ENCODE results near the gene ZRANB3.

Gene ZRANB3

GRCh38 chr2:135337071-135337470, 193.9 kb downstream of the ZRANB3 start:
- no peak overlapping the region for H3K9ac ChIP-seq (ENCODE audit: low read length in 2 of 2)
- H3K4me3 ChIP-seq (ENCODE audit: low read length in 2 of 2), result no peak overlapping the region
- H3K27me3 ChIP-seq (ENCODE audit: control insufficient read depth in 1 of 2, insufficient read depth in 2 of 2, low read length in 2 of 2), result no peaks in the 10 kb centered on the region
- no peak overlapping the region for H3K27ac ChIP-seq (ENCODE audit: low read length)
- no peaks in the 10 kb centered on the region for H3K36me3 ChIP-seq (ENCODE audit: control insufficient read depth in 2 of 2, insufficient read depth in 2 of 2, low read length in 2 of 2)
- no peaks in the 10 kb centered on the region for H3K4me1 ChIP-seq (ENCODE audit: control insufficient read depth, insufficient read depth, low read length)
- peaks cover 0 to 3% of the 10 kb centered on the region in 2 donors for H3K9me3 ChIP-seq (ENCODE audit: control insufficient read depth in 2 of 2, low read length in 2 of 2)

- Histone ChIP-seq H3K9ac (ENCODE audit: low read length in 2 of 2) (no peak overlapping the region), H3K4me1 (ENCODE audit: control insufficient read depth, insufficient read depth, low read length) (no peaks in the 10 kb centered on the region), H3K4me3 (ENCODE audit: low read length in 2 of 2) (no peak overlapping the region), H3K36me3 (ENCODE audit: control insufficient read depth in 2 of 2, insufficient read depth in 2 of 2, low read length in 2 of 2) (no peaks in the 10 kb centered on the region), H3K27ac (ENCODE audit: low read length) (no peak overlapping the region), H3K9me3 (ENCODE audit: control insufficient read depth in 2 of 2, low read length in 2 of 2) (peaks cover 0 to 3% of the 10 kb centered on the region in 2 donors), H3K27me3 (ENCODE audit: control insufficient read depth in 1 of 2, insufficient read depth in 2 of 2, low read length in 2 of 2) (no peaks in the 10 kb centered on the region)
Observed at GRCh38 chr2:135335256-135335655, 195.8 kb downstream of the ZRANB3 start.

GRCh38 chr2:135327146-135327545, 203.9 kb downstream of the ZRANB3 start:
- H3K9me3 ChIP-seq (ENCODE audit: control insufficient read depth in 2 of 2, low read length in 2 of 2), result peaks cover 0 to 3% of the 10 kb centered on the region in 2 donors
- no peaks in the 10 kb centered on the region for H3K4me1 ChIP-seq (ENCODE audit: control insufficient read depth, insufficient read depth, low read length)
- no peak overlapping the region for H3K9ac ChIP-seq (ENCODE audit: low read length in 2 of 2)
- H3K36me3 ChIP-seq (ENCODE audit: control insufficient read depth in 2 of 2, insufficient read depth in 2 of 2, low read length in 2 of 2), result no peaks in the 10 kb centered on the region
- H3K27me3 ChIP-seq (ENCODE audit: control insufficient read depth in 1 of 2, insufficient read depth in 2 of 2, low read length in 2 of 2), result no peaks in the 10 kb centered on the region
- no peak overlapping the region for H3K27ac ChIP-seq (ENCODE audit: low read length)
- no peak overlapping the region for H3K4me3 ChIP-seq (ENCODE audit: low read length in 2 of 2)

GRCh38 chr2:135320465-135321355, 210.3 kb downstream of the ZRANB3 start:
- H3K36me3 ChIP-seq (ENCODE audit: control insufficient read depth in 2 of 2, insufficient read depth in 2 of 2, low read length in 2 of 2), result no peaks in the 10 kb centered on the region
- no peak overlapping the region for H3K9ac ChIP-seq (ENCODE audit: low read length in 2 of 2)
- H3K9me3 ChIP-seq (ENCODE audit: control insufficient read depth in 2 of 2, low read length in 2 of 2), result no peaks in the 10 kb centered on the region
- H3K27me3 ChIP-seq (ENCODE audit: control insufficient read depth in 1 of 2, insufficient read depth in 2 of 2, low read length in 2 of 2), result no peaks in the 10 kb centered on the region
- no peak overlapping the region for H3K4me3 ChIP-seq (ENCODE audit: low read length in 2 of 2)
- H3K4me1 ChIP-seq (ENCODE audit: control insufficient read depth, insufficient read depth, low read length), result no peaks in the 10 kb centered on the region
- H3K27ac ChIP-seq (ENCODE audit: low read length), result no peak overlapping the region

GRCh38 chr2:135318808-135319207, 212.2 kb downstream of the ZRANB3 start:
- Histone ChIP-seq H3K36me3 (ENCODE audit: control insufficient read depth in 2 of 2, insufficient read depth in 2 of 2, low read length in 2 of 2) (no peaks in the 10 kb centered on the region), H3K4me1 (ENCODE audit: control insufficient read depth, insufficient read depth, low read length) (no peaks in the 10 kb centered on the region), H3K27me3 (ENCODE audit: control insufficient read depth in 1 of 2, insufficient read depth in 2 of 2, low read length in 2 of 2) (no peaks in the 10 kb centered on the region)

GRCh38 chr2:135317375-135317774, 213.6 kb downstream of the ZRANB3 start:
- Histone ChIP-seq H3K36me3 (ENCODE audit: control insufficient read depth in 2 of 2, insufficient read depth in 2 of 2, low read length in 2 of 2) (no peaks in the 10 kb centered on the region), H3K9me3 (ENCODE audit: control insufficient read depth in 2 of 2, low read length in 2 of 2) (no peaks in the 10 kb centered on the region)

More at GRCh38 chr2:135318808-135319207, 212.2 kb downstream of the ZRANB3 start:
- H3K9me3 ChIP-seq (ENCODE audit: control insufficient read depth in 2 of 2, low read length in 2 of 2), result no peaks in the 10 kb centered on the region
- no peak overlapping the region for H3K9ac ChIP-seq (ENCODE audit: low read length in 2 of 2)
- no peak overlapping the region for H3K4me3 ChIP-seq (ENCODE audit: low read length in 2 of 2)
- H3K27ac ChIP-seq (ENCODE audit: low read length), result no peak overlapping the region

GRCh38 chr2:135311962-135312361, 219.1 kb downstream of the ZRANB3 start:
- no peaks in the 10 kb centered on the region for H3K4me1 ChIP-seq (ENCODE audit: control insufficient read depth, insufficient read depth, low read length)
- H3K36me3 ChIP-seq (ENCODE audit: control insufficient read depth in 2 of 2, insufficient read depth in 2 of 2, low read length in 2 of 2), result no peaks in the 10 kb centered on the region
- H3K9ac ChIP-seq (ENCODE audit: low read length in 2 of 2), result no peak overlapping the region
- H3K4me3 ChIP-seq (ENCODE audit: low read length in 2 of 2), result no peak overlapping the region
- H3K27me3 ChIP-seq (ENCODE audit: control insufficient read depth in 1 of 2, insufficient read depth in 2 of 2, low read length in 2 of 2), result no peaks in the 10 kb centered on the region
- H3K9me3 ChIP-seq (ENCODE audit: control insufficient read depth in 2 of 2, low read length in 2 of 2), result no peaks in the 10 kb centered on the region
- no peak overlapping the region for H3K27ac ChIP-seq (ENCODE audit: low read length)

More at GRCh38 chr2:135317375-135317774, 213.6 kb downstream of the ZRANB3 start:
- H3K4me3 ChIP-seq (ENCODE audit: low read length in 2 of 2), result no peak overlapping the region
- H3K4me1 ChIP-seq (ENCODE audit: control insufficient read depth, insufficient read depth, low read length), result no peaks in the 10 kb centered on the region
- H3K27me3 ChIP-seq (ENCODE audit: control insufficient read depth in 1 of 2, insufficient read depth in 2 of 2, low read length in 2 of 2), result no peaks in the 10 kb centered on the region
- H3K27ac ChIP-seq (ENCODE audit: low read length), result no peak overlapping the region
- no peak overlapping the region for H3K9ac ChIP-seq (ENCODE audit: low read length in 2 of 2)

- no peaks in the 10 kb centered on the region for H3K27me3 ChIP-seq (ENCODE audit: control insufficient read depth in 1 of 2, insufficient read depth in 2 of 2, low read length in 2 of 2)
- H3K27ac ChIP-seq (ENCODE audit: low read length), result no peak overlapping the region
- no peak overlapping the region for H3K9ac ChIP-seq (ENCODE audit: low read length in 2 of 2)
- H3K4me1 ChIP-seq (ENCODE audit: control insufficient read depth, insufficient read depth, low read length), result no peaks in the 10 kb centered on the region
- no peaks in the 10 kb centered on the region for H3K9me3 ChIP-seq (ENCODE audit: control insufficient read depth in 2 of 2, low read length in 2 of 2)
- no peak overlapping the region for H3K4me3 ChIP-seq (ENCODE audit: low read length in 2 of 2)
- no peaks in the 10 kb centered on the region for H3K36me3 ChIP-seq (ENCODE audit: control insufficient read depth in 2 of 2, insufficient read depth in 2 of 2, low read length in 2 of 2)
Observed at GRCh38 chr2:135311268-135311667, 219.8 kb downstream of the ZRANB3 start.

- no peaks in the 10 kb centered on the region for H3K27me3 ChIP-seq (ENCODE audit: control insufficient read depth in 1 of 2, insufficient read depth in 2 of 2, low read length in 2 of 2)
- H3K9ac ChIP-seq (ENCODE audit: low read length in 2 of 2), result no peak overlapping the region
- no peaks in the 10 kb centered on the region for H3K9me3 ChIP-seq (ENCODE audit: control insufficient read depth in 2 of 2, low read length in 2 of 2)
- H3K27ac ChIP-seq (ENCODE audit: low read length), result no peak overlapping the region
- H3K36me3 ChIP-seq (ENCODE audit: control insufficient read depth in 2 of 2, insufficient read depth in 2 of 2, low read length in 2 of 2), result no peaks in the 10 kb centered on the region
- H3K4me1 ChIP-seq (ENCODE audit: control insufficient read depth, insufficient read depth, low read length), result no peaks in the 10 kb centered on the region
- no peak overlapping the region for H3K4me3 ChIP-seq (ENCODE audit: low read length in 2 of 2)
Observed at GRCh38 chr2:135304694-135305093, 226.3 kb downstream of the ZRANB3 start.

GRCh38 chr2:135299658-135300244, 231.3 kb downstream of the ZRANB3 start:
- Histone ChIP-seq H3K4me1 (ENCODE audit: control insufficient read depth, insufficient read depth, low read length) (no peaks in the 10 kb centered on the region), H3K36me3 (ENCODE audit: control insufficient read depth in 2 of 2, insufficient read depth in 2 of 2, low read length in 2 of 2) (no peaks in the 10 kb centered on the region), H3K9ac (ENCODE audit: low read length in 2 of 2) (no peak overlapping the region), H3K27ac (ENCODE audit: low read length) (no peak overlapping the region), H3K9me3 (ENCODE audit: control insufficient read depth in 2 of 2, low read length in 2 of 2) (peaks cover 2 to 4% of the 10 kb centered on the region in 2 donors), H3K4me3 (ENCODE audit: low read length in 2 of 2) (no peak overlapping the region), H3K27me3 (ENCODE audit: control insufficient read depth in 1 of 2, insufficient read depth in 2 of 2, low read length in 2 of 2) (no peaks in the 10 kb centered on the region)

- Histone ChIP-seq H3K36me3 (ENCODE audit: control insufficient read depth in 2 of 2, insufficient read depth in 2 of 2, low read length in 2 of 2) (no peaks in the 10 kb centered on the region), H3K27me3 (ENCODE audit: control insufficient read depth in 1 of 2, insufficient read depth in 2 of 2, low read length in 2 of 2) (no peaks in the 10 kb centered on the region), H3K27ac (ENCODE audit: low read length) (no peak overlapping the region), H3K4me1 (ENCODE audit: control insufficient read depth, insufficient read depth, low read length) (no peaks in the 10 kb centered on the region), H3K4me3 (ENCODE audit: low read length in 2 of 2) (no peak overlapping the region), H3K9me3 (ENCODE audit: control insufficient read depth in 2 of 2, low read length in 2 of 2) (peaks cover 2 to 4% of the 10 kb centered on the region in 2 donors), H3K9ac (ENCODE audit: low read length in 2 of 2) (no peak overlapping the region)
Observed at GRCh38 chr2:135299165-135299564, 231.9 kb downstream of the ZRANB3 start.
